Breast epithelium (tissue), 4 donors: Measurements from ENCODE around the gene C12orf42. TPM values are rescaled to one million over a fixed set of nuclear protein-coding genes. Genes with fewer than 3 reads are reported as not detected.
"Not testable (repeated sequence)": the region's sequence is repeated elsewhere in the genome, so short reads cannot be mapped to it uniquely, and the experiment has no call there.

Experiments used
- DNase-seq, 2 donors: peaks; one replicate each; pipeline ENCODE4 v3.0.0-alpha.2; 2019; ENCODE audit warnings: low spot score in 2 of 2
- H3K27ac ChIP-seq, 2 donors: fragments of 200-600 bp; sonication (generic) in 1 of 2; one replicate each; pipeline ENCODE4 v1.5.1; 2016 to 2019; ENCODE audit warnings: mild to moderate bottlenecking in 1 of 2
- H3K27me3 ChIP-seq, 2 donors: fragments of 200-600 bp; sonication (generic) in 1 of 2; one replicate each; pipeline versions ENCODE4 v1.5.1 to v1.6.0; 2017 to 2019; ENCODE audit warnings: control low read depth in 1 of 2, mild to moderate bottlenecking in 1 of 2
- H3K36me3 ChIP-seq: fragments of 200-600 bp; one replicate; pipeline ENCODE4 v1.5.1; 2019
- H3K4me1 ChIP-seq, 2 donors: fragments of 200-600 bp; sonication (generic); one replicate each; pipeline ENCODE4 v1.5.1; 2016 to 2019; ENCODE audit warnings: control low read depth in 1 of 2
- H3K4me3 ChIP-seq, 3 donors: fragments of 200-600 bp; sonication (generic); 1 replicate in 2 of 3; 2 replicates in 1 of 3; pipeline ENCODE4 v1.5.1; 2016 to 2019; ENCODE audit warnings: mild to moderate bottlenecking in 3 of 3, moderate library complexity in 2 of 3
- H3K9me3 ChIP-seq, 2 donors: fragments of 200-600 bp; sonication (generic) in 1 of 2; one replicate each; pipeline ENCODE4 v1.5.1; 2016 to 2019; ENCODE audit warnings: control low read depth in 1 of 2
- POLR2A ChIP-seq: fragments of 450-650 bp; IDR thresholded peaks from one replicate; pipeline ENCODE4 v1.6.1; 2016; ENCODE audit warnings: antibody characterized with exemption, mild to moderate bottlenecking, moderate library complexity
- POLR2AphosphoS5 ChIP-seq, 3 donors: sonication (generic); formaldehyde crosslinking; IDR thresholded peaks; one replicate each; pipeline ENCODE4 v1.6.1; 2017; ENCODE audit warnings: antibody characterized with exemption in 3 of 3
- intact Hi-C: fragments of 100-400 bp; cut with DNase I; formaldehyde crosslinking; loops from one replicate; pipeline ENCODE4 v1.15.1; 2023; ENCODE audit warnings: low total_unique reads
- total RNA-seq, 3 donors: library from RNA; depleted of rRNA; stranded (reverse); fragments of >200 nt; gene quantifications; one replicate each; pipeline ENCODE4 v1.1.0, GENCODE V29; 2016
- TF ChIP-seq, protein P1 (sequence below), 3 donors: fragments of 450-650 bp; IDR thresholded peaks; one replicate each; pipeline ENCODE4 v1.5.1; 2016 to 2017; ENCODE audit warnings: antibody characterized with exemption in 3 of 3, mild to moderate bottlenecking in 3 of 3, moderate library complexity in 3 of 3

Gene C12orf42
- total RNA-seq, 3 donors from 2014 or later, result 1.6 TPM; not detected in 2

DNA sequence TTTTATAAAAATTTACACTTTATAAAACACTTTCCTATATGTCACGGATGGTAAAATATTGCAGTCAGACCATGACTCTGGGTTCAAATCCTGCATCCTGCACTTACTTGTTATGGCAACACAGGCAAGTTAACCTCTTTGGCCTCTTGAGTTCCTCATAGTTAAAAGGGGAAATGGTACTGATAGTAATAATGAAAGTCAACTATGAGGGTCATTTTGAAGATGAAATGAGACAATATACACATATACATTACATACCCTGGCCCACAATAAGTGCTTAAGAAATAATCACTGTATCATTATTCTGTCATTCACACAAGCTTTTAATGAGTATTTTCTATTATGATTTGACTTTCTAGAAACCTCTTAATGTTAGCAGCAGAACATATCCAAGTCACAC is 64.4 kb downstream of the C12orf42 start:
- Histone ChIP-seq H3K27me3 (no peaks in the 10 kb centered on the region), H3K4me1 (no peaks in the 10 kb centered on the region), H3K36me3 (no peaks in the 10 kb centered on the region), H3K27ac (no peak overlapping the region), H3K4me3 (no peak overlapping the region), H3K9me3 (no peaks in the 10 kb centered on the region)
- intact Hi-C loops, result no loop called here
- TF ChIP-seq POLR2A, result no peak
- no peak for TF ChIP-seq POLR2AphosphoS5 (IDR thresholded peaks at IDR 0.05)
- TF ChIP-seq, protein P1, sequence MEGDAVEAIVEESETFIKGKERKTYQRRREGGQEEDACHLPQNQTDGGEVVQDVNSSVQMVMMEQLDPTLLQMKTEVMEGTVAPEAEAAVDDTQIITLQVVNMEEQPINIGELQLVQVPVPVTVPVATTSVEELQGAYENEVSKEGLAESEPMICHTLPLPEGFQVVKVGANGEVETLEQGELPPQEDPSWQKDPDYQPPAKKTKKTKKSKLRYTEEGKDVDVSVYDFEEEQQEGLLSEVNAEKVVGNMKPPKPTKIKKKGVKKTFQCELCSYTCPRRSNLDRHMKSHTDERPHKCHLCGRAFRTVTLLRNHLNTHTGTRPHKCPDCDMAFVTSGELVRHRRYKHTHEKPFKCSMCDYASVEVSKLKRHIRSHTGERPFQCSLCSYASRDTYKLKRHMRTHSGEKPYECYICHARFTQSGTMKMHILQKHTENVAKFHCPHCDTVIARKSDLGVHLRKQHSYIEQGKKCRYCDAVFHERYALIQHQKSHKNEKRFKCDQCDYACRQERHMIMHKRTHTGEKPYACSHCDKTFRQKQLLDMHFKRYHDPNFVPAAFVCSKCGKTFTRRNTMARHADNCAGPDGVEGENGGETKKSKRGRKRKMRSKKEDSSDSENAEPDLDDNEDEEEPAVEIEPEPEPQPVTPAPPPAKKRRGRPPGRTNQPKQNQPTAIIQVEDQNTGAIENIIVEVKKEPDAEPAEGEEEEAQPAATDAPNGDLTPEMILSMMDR (IDR thresholded peaks at IDR 0.05), result no peak
- no peak for DNase-seq

GRCh38 chr12:103425674-103426073 is 70.1 kb downstream of the C12orf42 start:
- H3K27me3 ChIP-seq, intact Hi-C loops, H3K9me3 ChIP-seq, H3K36me3 ChIP-seq, H3K27ac ChIP-seq, DNase-seq, H3K4me1 ChIP-seq, H3K4me3 ChIP-seq: not testable (repeated sequence)

- H3K27me3 ChIP-seq, intact Hi-C loops, H3K36me3 ChIP-seq, H3K27ac ChIP-seq, H3K9me3 ChIP-seq, H3K4me3 ChIP-seq, DNase-seq, H3K4me1 ChIP-seq: not testable (repeated sequence)
Observed at GRCh38 chr12:103424849-103425586, 70.8 kb downstream of the C12orf42 start.

GRCh38 chr12:103423516-103423910 is 72.3 kb downstream of the C12orf42 start:
- Histone ChIP-seq H3K9me3 (no peaks in the 10 kb centered on the region), H3K27ac (no peak overlapping the region), H3K36me3 (no peaks in the 10 kb centered on the region), H3K27me3 (no peaks in the 10 kb centered on the region), H3K4me1 (no peaks in the 10 kb centered on the region), H3K4me3 (no peak overlapping the region)
- intact Hi-C loops, result no loop called here
- TF ChIP-seq, protein P1 (IDR thresholded peaks at IDR 0.05), result no peak
- TF ChIP-seq POLR2AphosphoS5 (IDR thresholded peaks at IDR 0.05), result no peak
- no peak for TF ChIP-seq POLR2A
- no peak for DNase-seq

- no peaks in the 10 kb centered on the region for H3K4me1 ChIP-seq
- H3K9me3 ChIP-seq, result no peaks in the 10 kb centered on the region
- DNase-seq, result no peak
- H3K27ac ChIP-seq, result no peak overlapping the region
- H3K4me3 ChIP-seq, result no peak overlapping the region
- no peaks in the 10 kb centered on the region for H3K27me3 ChIP-seq
- H3K36me3 ChIP-seq, result no peaks in the 10 kb centered on the region
- intact Hi-C loops, result no loop called here
- TF ChIP-seq, protein P1 (IDR thresholded peaks at IDR 0.05), result no peak
- no peak for TF ChIP-seq POLR2AphosphoS5 (IDR thresholded peaks at IDR 0.05)
- TF ChIP-seq POLR2A, result no peak
Observed at GRCh38 chr12:103422746-103423515, 72.8 kb downstream of the C12orf42 start.

DNA sequence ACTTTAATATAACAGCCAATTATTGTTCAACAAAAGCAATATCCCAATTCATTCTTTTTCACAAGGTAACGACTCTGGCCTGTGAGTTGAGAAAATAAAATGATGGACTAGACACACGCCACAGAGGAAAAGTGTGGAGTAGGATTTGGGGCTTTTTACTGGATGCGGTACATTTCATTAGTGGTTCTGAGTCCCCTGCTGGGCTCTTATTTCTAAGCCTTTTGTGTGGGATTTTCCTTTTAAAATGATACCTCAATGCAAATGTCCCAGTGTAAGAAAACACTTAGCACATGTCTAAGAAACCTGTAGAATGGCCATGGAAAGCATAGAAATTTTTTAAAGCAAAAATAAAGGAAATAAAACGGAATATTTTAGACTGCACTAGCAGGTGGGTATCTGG is 73.4 kb downstream of the C12orf42 start:
- intact Hi-C loops, result no loop called here
- Histone ChIP-seq H3K4me1 (no peaks in the 10 kb centered on the region), H3K27ac (no peak overlapping the region), H3K4me3 (no peak overlapping the region), H3K27me3 (no peaks in the 10 kb centered on the region), H3K36me3 (no peaks in the 10 kb centered on the region), H3K9me3 (no peaks in the 10 kb centered on the region)
- DNase-seq, result no peak
- TF ChIP-seq, protein P1 (IDR thresholded peaks at IDR 0.05), result no peak
- TF ChIP-seq POLR2AphosphoS5 (IDR thresholded peaks at IDR 0.05) (no peak), POLR2A (no peak)
